WI38 (cell line): Measurements from ENCODE around the gene ARMC10.
A peak's percentile ranks its signal among the peaks of the same experiment; 100 is the strongest.
"Not testable (repeated sequence)": the region's sequence is repeated elsewhere in the genome, so short reads cannot be mapped to it uniquely, and the experiment has no call there.

Source experiments
- H3K4me3 ChIP-seq: 2 replicates; pipeline ENCODE4 v1.5.1; 2011; ENCODE audit warnings: low read depth, mild to moderate bottlenecking, control low read depth, low read length
- CTCF ChIP-seq: IDR thresholded peaks from 2 replicates; pipeline ENCODE4 v1.5.1; 2012; ENCODE audit warnings: low read depth, mild to moderate bottlenecking, control low read depth, low read length

Gene ARMC10

GRCh38 chr7:103068414-103069403, 6.2 kb upstream of the ARMC10 start:
- TF ChIP-seq CTCF = no peak
- H3K4me3 ChIP-seq = no peak overlapping the region

- no peak overlapping the region for H3K4me3 ChIP-seq
- no peak for TF ChIP-seq CTCF
These were observed 3.9 kb upstream of the ARMC10 start for GRCh38 chr7:103071000-103071399.

DNA sequence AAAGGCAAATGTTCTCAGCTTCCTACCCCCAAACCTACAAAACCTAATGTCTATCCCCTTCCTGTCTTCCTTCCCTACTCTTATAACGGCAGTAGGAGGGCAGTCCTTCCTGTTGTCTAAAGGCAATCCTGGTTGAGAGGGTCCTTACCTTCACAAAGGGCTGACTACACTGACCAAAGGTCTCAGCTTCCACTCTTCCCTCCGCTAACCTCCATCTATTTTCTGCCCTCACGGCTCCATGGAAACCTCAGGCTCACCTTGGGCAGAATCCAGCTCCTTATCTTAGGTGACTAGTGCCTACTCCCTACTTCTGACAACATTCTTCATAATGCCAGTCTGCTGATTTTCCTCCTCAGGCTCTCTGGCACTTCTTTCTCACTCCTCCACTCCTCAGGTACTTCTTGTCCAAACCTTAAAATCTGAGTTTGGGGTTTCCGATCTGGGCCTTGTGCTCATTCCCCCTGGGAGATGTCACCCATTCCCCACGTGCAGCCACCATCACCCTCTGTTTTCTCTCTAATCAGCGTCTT, 886 bp upstream of the ARMC10 start:
- H3K4me3 ChIP-seq = peak overlapping the region; percentile 86
- no peak for TF ChIP-seq CTCF

DNA sequence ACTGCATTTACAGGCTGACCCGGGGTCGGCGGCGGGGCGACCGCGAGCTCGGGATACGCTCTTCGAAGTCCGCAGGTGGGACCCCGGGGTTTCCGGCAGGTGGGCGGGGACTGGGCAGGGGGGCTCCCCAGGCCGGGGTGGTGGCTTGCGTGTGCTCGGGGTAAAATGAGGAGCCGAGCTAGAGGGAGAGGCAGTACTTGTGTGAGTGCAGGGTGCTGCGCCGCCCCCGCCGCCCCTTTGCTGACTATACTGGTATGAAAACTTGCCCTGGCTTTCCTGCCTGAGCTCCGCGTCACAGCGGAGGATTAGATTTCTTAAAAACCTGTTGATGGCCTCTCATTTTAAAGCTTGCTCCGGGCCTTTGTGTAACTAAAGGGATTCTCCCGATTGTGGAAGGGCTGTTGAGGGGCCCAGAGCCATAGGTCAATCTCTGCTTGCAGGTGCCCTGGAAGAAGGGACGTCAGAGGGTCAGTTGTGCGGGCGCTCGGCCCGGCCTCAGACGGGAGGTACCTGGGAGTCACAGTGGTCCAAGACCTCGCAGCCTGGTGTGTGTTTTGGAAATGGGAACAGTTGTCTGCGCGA, 488 bp downstream of the ARMC10 start:
- no peak for TF ChIP-seq CTCF
- peak overlapping the region; percentile 86 for H3K4me3 ChIP-seq

DNA sequence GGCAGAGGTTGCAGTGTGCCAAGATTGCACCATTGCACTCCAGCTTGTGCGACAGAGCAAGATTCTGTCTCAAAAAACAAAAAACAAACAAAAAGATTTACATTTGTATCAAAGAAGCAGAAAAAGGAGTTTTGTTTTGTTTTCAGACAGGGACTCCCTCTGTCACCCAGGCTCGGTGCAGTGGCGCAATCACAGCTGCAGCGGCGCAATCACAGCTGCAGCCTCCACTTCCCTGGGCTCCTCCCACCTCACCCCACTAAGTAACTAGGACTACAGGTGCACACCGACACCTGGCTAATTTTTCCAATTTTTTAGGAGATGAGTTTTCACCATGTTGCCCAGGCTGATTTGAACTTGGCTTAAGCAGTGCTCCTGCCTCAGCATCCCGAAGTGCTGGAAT, 1.8 kb downstream of the ARMC10 start:
- TF ChIP-seq CTCF = no peak
- no peak overlapping the region for H3K4me3 ChIP-seq

GRCh38 chr7:103077318-103077717, 2.4 kb downstream of the ARMC10 start:
- H3K4me3 ChIP-seq = no peak overlapping the region
- TF ChIP-seq CTCF = no peak

- H3K4me3 ChIP-seq = not testable (repeated sequence)
These were observed 3.3 kb downstream of the ARMC10 start for GRCh38 chr7:103078226-103078625.
